Mucosa of descending colon (tissue), 3 donors: ENCODE data around the gene IGFBP7. TPM values are rescaled to one million over a fixed set of nuclear protein-coding genes. Genes with fewer than 3 reads are reported as not detected.
A peak's percentile ranks its signal among the peaks of the same experiment; 100 is the strongest.

ENCODE experiments used
- ATAC-seq: fragments of 200-7000 bp; cut with Tn5 transposase; one replicate; pipeline ENCODE4 v1.9.1; 2020; ENCODE audit warnings: mild to moderate bottlenecking, moderate library complexity
- DNase-seq, 3 donors: peaks; one replicate each; pipeline ENCODE4 v3.0.0-alpha.2; 2020
- H3K36me3 ChIP-seq: fragments of 200-600 bp; one replicate; pipeline ENCODE4 v1.8.0; 2021; ENCODE audit warnings: low read depth, mild to moderate bottlenecking
- H3K4me1 ChIP-seq: fragments of 200-600 bp; one replicate; pipeline ENCODE4 v1.8.0; 2021; ENCODE audit warnings: low read depth, mild to moderate bottlenecking
- H3K4me3 ChIP-seq: fragments of 200-600 bp; one replicate; pipeline ENCODE4 v1.8.0; 2021; ENCODE audit warnings: mild to moderate bottlenecking
- H3K9me3 ChIP-seq: fragments of 200-600 bp; one replicate; pipeline ENCODE4 v1.8.0; 2021; ENCODE audit warnings: mild to moderate bottlenecking
- intact Hi-C, 2 donors: fragments of 100-400 bp; cut with DNase I in 1 of 2; cut with micrococcal nuclease in 1 of 2; formaldehyde crosslinking; loops; one replicate each; pipeline versions ENCODE4 v1.11.0 to v1.11.1; 2022; cut with DNase I, micrococcal nuclease
- total RNA-seq, 3 donors: library from RNA; stranded (reverse); fragmentation: NEBNext Ultra II Directional in 2 of 3; extraction: Animal tissue kit (Norgen Biotek cat#: 25700) in 2 of 3; gene quantifications; one replicate each; pipeline versions ENCODE4 v1.2.1 to v1.2.4, GENCODE V29; 2021 to 2023
- TF ChIP-seq, protein P1 (sequence below): fragments of 200-600 bp; IDR thresholded peaks from one replicate; pipeline ENCODE4 v1.8.0; 2022; ENCODE audit warnings: antibody characterized with exemption, mild to moderate bottlenecking
- donor health status: DM: no; HTN: no; CAD: no; lungs with moderate emphysema.
- donor health status: DM: no; HTN: no; CAD: no.
- donor health status: DM: no; HTN: yes; CAD: no.

IGFBP7 gene
- total RNA-seq, 3 donors from 2014 or later = 32.7 to 225 (median 116) TPM

DNA sequence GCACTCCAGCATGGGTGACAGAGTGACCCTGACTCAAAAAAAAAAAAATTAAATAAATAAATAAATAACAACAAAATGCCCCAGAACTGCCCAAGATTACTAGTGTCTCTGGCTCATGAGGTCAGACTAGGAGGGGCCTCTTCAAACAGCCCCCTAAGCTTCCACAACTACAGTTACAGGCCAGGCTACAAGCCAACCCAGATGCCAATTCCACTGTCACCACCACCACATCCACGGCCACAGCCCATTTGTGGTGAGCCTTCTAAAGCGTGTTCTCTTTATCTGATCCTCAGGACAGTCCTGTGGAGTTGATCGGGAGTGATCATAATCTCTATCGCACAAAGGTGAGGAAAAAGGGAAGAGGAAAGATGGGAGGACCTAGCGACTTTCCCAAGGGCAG lies 36.6 kb downstream of the IGFBP7 start:
- H3K36me3 ChIP-seq = no peaks in the 10 kb centered on the region
- TF ChIP-seq, protein P1, sequence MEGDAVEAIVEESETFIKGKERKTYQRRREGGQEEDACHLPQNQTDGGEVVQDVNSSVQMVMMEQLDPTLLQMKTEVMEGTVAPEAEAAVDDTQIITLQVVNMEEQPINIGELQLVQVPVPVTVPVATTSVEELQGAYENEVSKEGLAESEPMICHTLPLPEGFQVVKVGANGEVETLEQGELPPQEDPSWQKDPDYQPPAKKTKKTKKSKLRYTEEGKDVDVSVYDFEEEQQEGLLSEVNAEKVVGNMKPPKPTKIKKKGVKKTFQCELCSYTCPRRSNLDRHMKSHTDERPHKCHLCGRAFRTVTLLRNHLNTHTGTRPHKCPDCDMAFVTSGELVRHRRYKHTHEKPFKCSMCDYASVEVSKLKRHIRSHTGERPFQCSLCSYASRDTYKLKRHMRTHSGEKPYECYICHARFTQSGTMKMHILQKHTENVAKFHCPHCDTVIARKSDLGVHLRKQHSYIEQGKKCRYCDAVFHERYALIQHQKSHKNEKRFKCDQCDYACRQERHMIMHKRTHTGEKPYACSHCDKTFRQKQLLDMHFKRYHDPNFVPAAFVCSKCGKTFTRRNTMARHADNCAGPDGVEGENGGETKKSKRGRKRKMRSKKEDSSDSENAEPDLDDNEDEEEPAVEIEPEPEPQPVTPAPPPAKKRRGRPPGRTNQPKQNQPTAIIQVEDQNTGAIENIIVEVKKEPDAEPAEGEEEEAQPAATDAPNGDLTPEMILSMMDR = no peak
- no peak overlapping the region for H3K4me3 ChIP-seq
- no peaks in the 10 kb centered on the region for H3K4me1 ChIP-seq
- intact Hi-C loops = no loop called here
- no peaks in the 10 kb centered on the region for H3K9me3 ChIP-seq
- no peak for ATAC-seq
- no peak for DNase-seq

DNA sequence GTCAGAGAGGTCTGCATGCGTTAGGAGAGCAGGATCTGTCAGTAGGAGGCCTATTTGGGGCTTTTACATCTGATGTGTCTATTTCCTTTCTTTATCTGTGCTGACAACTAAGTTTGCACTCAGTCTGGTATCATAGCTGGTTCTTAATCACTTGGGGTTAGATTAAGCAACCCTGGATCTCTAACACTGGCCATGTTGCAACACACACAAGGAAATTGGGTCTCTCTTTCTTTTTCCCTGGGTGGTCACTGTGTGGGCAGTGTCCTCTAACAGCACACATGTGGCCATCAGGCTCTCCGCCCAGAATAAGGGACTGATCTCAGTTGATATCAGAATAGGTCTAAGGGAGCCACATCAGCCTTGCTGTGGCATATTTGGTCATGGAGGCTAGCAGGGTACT lies 38.9 kb downstream of the IGFBP7 start:
- Histone ChIP-seq H3K4me1 (no peaks in the 10 kb centered on the region), H3K9me3 (no peaks in the 10 kb centered on the region), H3K4me3 (no peak overlapping the region), H3K36me3 (no peaks in the 10 kb centered on the region)
- TF ChIP-seq, protein P1 = no peak
- peak; percentile 37 for ATAC-seq
- no peak for DNase-seq
- intact Hi-C loops = no loop called here

DNA sequence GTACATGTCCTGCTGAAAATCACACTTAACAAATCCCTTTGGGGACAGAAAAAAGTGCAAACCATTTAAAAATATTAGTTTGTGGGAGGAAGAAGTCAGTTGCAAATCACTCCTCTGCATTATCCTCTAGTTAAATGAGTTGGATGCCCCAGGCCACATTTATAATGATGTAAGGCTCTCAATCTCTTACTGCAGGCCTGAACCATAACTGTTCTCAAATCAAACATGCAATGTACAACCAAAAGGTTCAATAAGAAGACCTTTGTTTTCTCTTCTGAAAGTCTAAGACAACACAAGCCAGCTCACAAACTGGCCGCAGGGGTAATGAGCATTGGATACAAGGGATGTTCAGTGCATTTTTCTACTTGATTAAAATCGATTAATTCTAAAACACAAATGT lies 39.7 kb downstream of the IGFBP7 start:
- Histone ChIP-seq H3K36me3 (no peaks in the 10 kb centered on the region), H3K4me1 (no peaks in the 10 kb centered on the region), H3K9me3 (no peaks in the 10 kb centered on the region), H3K4me3 (no peak overlapping the region)
- TF ChIP-seq, protein P1 = no peak
- intact Hi-C loops = no loop called here
- DNase-seq = no peak
- ATAC-seq = no peak

DNA sequence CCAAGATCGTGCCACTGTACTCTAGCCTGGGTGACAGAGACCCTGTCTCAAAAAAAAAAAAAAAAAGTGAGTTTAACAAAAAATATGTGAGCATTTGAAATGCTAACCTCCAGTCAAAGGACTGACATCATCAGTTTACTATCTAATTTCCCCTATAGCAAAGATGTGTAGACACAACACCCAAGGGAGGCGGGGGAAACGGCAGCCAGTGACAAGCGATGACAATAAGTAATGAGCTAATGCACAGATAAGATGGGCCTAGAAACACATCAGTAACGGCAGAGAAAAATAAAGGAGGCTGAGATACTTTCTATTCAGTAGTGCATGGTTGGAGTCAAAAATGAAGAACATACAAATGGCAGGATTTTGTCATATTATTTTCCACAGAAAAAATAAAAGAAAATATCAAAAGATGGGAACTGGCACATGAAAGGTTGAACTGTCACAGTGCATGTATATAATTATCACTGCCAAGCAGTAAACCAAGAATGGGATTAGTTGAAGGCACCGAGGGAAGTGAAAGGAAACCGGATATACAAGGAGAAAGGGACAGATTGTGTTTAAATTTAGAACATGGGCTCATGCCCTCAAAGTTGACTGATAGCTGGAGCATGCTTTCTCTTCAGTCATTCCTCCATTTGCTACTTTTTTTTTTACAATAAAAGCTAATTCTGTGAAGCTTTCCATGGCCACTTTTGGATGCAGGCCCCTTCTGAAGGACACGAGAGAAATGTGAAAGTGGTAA lies 41.8 kb downstream of the IGFBP7 start:
- TF ChIP-seq, protein P1 = no peak
- intact Hi-C loops = no loop called here
- Histone ChIP-seq H3K4me1 (no peaks in the 10 kb centered on the region), H3K36me3 (no peaks in the 10 kb centered on the region), H3K4me3 (no peak overlapping the region), H3K9me3 (no peaks in the 10 kb centered on the region)
- DNase-seq (no peak), ATAC-seq (no peak)

DNA sequence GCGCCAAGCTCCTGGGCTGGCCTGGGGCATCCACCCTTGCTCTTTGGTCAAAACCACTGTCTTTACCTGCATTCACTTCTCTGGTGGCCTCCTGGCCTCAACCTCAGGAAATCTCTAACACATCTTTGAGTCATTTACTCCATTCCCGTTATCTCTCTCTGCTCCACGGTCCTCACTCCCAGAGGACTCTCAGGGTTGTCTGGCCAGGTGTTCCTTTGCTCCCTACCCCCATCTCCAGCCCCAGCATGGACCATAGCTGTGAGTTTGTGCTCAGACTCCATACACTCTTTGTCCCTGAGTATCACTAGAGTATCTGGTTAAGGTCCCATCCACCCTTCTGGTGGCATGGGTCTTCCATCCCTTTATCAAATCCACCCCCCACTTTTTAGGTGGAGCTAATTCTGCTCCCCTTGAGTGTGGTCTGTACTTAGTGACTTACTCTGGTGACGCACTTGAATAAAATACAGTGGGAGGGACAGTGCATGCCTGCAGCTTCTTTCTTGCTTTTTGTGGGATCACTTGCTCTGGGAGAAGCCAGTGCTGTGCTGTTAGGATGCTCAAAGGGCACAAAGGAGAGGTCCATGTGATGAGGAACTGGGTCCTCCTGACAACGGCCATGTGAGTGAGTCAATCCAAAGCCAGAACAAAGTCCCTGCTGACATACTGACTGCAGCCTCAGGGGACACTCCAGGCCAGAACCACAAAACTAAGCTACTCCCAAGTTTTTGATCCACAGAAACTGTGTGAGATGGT lies 44.3 kb downstream of the IGFBP7 start:
- TF ChIP-seq, protein P1 = no peak
- peak; percentile 25 for ATAC-seq
- intact Hi-C loops = no loop called here
- Histone ChIP-seq H3K4me3 (no peak overlapping the region), H3K9me3 (no peaks in the 10 kb centered on the region), H3K36me3 (no peaks in the 10 kb centered on the region), H3K4me1 (peaks cover 1% of the 10 kb centered on the region)
- DNase-seq = no peak
